Hematopoietic multipotent progenitor cell treated with erythropoietin and hydrocortisone succinate and interleukin-3 and kit ligand, for 17 days (in vitro differentiated cells): ENCODE measurements around the gene GSTCD.
"Not testable (repeated sequence)": the region's sequence is repeated elsewhere in the genome, so short reads cannot be mapped to it uniquely, and the experiment has no call there.

Experiments used
- DNase-seq: peaks from one replicate; pipeline ENCODE4 v3.0.0-alpha.2; 2015; ENCODE audit warnings: low spot score

GSTCD gene, protein sequence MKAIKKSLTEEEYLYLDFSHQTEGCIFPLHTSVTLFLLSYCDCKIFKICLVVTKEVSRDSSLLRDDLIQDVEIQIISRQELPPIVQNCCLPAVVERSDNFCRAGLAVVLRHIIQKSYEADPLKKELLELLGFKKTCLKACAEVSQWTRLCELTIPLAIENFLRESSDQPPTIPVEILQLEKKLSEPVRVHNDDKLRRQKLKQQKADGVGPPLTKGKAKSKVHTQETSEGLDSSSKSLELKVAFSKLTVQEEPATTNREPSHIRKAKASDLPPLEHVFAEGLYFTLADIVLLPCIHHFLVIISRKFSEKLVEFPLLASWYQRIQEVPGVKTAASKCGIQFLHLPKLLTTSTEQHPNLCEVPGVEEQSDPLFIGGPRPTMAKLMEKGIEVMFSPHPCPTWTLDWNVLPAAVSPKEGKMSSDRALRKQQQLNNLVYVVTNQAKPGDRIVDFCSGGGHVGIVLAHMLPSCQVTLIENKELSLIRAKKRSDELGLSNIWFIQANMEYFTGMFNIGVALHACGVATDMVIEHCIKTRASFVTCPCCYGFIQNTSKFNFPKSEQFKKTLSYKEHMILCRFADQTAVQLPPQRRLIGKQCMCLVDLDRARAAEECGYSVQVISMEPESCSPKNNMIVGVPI

DNA sequence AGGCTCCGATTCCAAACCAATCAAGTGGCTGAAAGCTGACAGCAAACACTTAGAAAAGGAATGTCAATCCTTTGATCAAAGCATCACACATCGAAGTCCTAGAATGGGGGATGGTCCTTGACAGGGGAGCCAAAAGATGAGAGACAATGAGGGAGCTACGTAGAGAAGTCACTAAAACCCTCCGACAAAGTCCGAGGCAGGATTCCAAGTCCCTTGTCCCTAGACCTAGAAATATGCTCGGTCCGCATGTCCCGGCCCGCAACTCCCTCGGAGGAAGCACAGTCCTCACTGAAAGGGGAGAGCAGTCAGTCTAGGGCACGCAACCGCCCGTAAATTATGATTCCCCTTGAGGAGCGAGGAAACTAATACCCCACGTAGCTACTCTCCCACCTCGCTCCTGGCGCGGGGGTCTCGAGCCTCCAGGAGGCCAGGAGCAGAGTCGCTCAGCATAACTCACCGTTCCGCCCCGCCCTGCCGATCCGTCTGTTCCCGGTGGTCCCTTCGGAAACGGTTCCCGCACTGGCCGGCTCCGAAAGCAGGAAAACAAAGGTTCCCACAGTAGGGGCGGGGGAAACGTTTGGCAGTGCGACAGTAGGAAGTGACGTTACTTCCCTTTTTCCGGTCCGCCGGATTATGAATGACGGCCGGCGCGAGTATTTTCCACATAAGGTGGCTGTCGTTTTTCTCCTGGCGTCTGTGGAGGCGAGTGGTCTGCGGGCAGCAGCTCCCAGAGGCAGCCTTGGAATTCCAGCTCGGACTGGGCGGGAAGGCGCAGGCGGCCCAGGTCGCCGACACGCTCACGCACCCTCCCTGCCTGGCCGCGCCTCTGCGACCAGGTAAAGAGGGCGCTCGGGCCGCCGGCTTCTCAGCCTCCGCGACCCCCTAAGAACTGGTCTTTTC lies at the start of gene GSTCD, which contains the start of gene INTS12:
Gene GSTCD, plus strand, starts transcription at position 604 of the 900 bp plus-strand sequence. CDS start 8,830 bp downstream, outside the sequence.
Gene INTS12, minus strand, starts transcription at position 509 of the 900 bp plus-strand sequence. CDS start 8,684 bp downstream, outside the sequence.
- peak; percentile 87 for DNase-seq

DNA sequence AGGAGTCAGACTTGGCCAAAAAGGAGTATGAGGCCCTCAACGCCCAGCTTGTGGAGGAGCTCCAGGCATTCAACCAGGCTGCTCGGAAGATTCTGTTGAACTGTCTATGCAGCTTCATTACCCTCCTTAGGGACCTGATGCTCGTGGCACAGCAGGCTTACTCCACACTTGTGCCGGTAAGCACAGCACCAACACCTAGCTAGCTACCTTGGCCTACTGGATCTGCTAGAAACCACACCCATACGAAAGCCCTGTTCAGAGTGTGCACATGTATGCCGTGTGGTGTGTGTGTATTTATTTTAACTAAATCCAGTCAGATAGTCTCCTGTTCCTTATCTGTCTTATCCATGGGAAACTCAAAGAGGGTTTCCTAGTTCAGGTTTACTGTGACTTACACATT lies 49.4 kb upstream of the GSTCD start:
- no peak for DNase-seq

DNA sequence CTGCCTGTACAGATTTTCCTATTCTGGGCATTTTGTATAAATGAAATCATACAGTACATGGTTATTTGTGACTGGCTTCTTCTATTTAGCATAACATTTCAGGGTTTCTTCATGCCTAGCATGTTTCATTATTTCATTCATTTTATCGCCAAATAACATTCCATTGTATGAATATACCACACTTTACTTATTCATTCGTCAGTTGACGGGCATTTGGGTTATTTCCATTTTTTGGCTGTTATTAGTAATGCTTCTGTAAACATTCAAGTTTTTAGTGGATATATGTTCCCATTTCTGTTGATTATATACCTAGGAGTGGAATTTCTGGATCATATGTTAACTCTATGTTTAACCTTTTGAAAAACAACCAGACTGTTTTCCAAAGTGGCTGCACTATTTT lies 47.6 kb upstream of the GSTCD start:
- no peak for DNase-seq

DNA sequence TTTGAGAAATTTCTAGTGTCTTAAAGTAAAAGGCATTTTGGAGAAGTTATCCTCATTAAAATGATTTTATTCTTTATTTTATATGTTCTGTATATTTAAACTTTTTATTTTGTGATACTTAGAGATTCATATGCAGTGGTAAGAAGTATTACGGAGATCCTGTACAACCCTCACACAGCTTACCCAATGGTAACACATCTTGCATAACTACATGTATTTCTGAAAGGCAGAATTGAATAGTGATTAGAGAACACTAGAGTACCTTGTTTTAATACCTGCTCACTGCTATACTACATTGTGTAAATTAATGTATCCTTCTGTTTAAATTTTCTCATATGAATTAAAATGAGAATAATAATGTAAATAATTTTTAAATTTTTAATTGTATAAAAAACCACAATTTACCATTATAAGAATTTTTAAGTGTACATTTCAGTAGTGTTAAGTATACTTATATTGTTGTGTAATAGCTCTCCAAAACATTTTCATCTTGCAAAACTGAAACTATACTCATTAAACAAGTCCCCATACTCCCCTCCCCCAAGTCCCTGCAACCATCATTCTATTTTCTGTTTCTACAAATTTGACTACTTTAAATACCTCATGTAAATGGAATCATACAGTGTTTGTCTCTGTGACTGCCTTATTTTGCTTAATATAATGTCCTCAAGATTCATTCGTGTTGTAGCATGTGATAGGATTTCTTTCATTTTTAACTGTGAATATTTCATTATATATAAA lies 45.5 kb upstream of the GSTCD start:
- DNase-seq = no peak

DNA sequence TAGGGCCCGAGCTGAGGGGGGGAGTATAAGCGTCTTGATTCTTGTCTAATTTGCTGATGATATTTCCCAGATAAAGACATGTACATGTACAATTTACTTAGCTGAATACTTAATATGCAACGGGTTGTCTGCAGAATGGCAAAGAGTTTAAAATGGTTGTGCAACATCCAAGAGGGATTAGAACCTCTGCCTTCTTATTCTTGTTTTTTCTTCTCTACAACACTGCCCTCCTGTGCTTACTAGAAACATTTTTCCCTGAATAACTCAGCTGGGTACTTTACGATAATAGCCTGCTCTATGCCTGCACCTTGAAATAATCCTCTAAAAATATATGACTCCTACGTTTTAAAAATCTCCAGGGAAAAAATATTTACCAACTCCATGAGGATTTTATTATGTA lies 41.9 kb upstream of the GSTCD start:
- no peak for DNase-seq

DNA sequence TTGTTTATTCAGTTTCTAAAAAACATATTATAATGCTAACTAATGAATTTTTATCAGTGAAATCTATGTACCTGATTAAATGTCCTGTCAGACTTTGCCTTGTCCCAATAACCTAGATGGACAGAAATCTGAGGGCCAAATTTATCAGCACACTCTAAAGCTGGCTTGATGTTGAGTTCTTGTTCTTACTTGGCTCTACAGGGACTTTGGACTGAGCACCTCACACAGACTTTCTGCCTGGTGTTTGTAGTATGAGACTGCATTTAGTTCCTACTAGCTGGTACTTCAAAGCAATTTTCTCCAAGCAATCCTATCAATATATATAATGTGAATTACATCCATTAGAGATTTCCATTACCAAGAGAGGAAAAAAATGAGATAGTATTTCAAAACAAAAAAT lies 37.9 kb upstream of the GSTCD start:
- no peak for DNase-seq

DNA sequence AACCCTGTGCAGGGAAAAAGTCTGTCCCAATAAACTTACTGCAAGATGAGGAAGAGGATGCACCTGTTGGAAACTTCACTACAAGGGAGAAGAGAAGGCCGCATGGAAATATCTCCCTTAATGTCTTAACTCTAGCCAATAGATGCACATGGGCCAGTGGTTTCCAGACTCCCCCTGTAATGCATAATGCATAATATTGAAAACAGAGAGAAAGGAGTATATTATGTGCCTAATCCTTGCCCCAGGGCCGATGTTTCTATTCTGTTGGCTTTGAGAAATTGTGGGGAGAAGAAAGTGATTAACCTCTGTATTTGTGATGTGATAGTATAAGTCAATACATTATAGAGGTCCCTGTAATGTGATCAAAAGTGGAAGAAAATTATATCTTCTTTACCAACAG lies 37.3 kb upstream of the GSTCD start:
- no peak for DNase-seq

DNA sequence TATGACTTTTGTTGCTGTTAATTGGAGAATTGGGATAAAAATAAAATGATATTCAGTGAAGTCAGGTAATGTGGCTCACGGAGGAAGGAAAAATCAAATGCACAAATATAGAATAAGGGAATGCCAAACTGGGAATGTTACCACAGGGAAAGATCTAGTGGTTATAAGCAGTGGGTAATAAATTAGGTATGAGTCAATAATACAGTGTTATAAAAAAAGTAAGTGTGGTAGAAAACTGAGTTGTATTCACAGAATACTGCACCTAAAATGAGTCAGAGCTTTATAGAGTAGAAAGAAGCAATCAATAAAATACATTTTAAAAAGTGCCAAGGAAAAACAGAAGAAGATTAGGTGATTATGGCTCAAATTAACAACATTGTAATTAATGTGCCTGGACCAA lies 34.6 kb upstream of the GSTCD start:
- no peak for DNase-seq

DNA sequence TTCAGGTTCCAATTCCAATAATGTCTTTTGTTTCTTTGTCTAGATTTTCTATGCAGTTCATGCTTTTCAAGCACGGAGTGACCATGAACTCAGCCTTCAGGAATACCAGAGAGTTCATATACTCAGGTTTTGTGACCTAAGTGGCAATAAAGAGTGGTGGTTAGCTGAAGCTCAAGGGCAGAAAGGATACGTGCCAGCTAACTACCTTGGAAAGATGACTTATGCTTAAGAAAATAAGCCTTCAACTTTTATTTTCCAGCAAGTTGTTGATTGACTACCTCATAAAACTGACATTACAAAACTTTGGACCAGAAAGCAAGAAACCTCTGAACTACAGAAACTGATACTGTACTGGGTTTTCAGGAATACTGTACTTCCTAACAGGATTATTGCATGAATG lies 30.9 kb upstream of the GSTCD start:
- DNase-seq = no peak

DNA sequence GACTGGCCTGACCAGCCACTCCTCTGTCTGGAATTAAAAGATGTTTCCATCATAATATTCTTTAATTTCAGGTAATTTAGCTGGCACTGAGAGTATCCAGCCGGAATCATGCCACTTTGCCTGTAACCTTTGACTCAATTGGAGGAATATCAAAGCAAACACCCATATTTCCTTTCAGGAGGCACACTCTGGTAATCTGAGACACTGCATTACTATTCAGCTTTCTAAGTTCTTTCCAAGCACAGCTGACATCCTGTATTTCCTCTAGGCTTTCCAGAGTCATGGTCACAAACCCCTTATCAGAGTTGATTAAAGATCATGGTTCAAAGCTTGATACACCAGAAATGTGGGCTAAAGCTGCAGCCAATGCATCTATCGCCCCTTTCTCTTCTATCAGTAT lies 29.4 kb upstream of the GSTCD start:
- DNase-seq = no peak

DNA sequence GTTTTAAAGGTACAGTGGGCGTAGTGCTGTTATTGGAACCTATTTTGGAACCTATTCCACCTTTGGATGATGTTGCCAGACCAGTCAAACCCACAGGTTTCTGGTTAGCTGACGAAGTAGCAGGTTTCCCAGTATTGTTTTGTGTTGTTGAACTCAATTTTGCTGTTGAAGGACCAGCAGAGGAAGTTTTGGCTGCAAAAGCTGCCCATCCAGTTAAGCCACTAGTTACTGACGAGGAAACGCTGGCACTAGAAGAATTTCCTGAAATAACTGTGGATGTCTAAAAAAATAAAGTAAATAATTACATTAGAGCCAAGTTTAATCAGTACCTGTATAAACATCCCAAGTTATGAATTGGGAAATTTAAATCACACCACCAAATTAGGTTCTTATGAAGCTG lies 25.5 kb upstream of the GSTCD start:
- DNase-seq = no peak

DNA sequence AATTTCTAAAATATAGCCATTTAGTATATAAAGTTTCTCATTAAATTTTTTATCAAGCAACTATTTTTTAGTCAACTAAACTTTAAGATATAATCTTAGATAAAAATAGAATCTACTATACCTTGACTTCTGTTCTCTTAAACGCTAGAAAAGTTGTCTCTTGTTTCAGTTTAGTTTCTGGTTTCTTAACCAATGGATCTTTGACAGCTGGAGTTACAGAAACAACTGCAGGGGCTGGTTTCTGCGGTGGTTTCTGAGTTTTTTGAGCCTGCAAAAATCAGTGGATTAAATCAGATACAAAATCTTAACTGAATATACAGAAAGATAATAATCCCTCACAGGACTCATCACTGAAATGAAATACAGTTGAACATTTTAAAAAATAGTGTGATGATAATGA lies 22.0 kb upstream of the GSTCD start:
- DNase-seq = no peak

DNA sequence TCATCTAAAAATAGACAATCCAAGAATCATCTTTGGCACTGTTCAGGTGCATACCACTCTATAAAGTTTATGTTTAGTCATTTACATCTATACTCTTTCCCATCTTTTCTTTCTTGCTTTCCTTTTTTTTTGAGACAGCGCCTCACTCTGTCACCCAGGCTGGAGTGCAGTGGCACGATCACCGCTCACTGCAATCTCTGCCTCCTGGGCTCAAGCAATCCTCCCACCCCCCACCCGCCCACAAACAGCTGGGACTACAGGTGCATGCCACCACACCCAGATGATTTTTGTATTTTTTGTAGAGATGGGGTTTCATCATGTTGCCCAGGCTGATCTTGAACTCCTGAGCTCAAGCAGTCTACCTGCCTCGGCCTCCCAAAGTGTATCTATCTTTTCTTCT lies 13.8 kb upstream of the GSTCD start:
- DNase-seq = not testable (repeated sequence)

DNA sequence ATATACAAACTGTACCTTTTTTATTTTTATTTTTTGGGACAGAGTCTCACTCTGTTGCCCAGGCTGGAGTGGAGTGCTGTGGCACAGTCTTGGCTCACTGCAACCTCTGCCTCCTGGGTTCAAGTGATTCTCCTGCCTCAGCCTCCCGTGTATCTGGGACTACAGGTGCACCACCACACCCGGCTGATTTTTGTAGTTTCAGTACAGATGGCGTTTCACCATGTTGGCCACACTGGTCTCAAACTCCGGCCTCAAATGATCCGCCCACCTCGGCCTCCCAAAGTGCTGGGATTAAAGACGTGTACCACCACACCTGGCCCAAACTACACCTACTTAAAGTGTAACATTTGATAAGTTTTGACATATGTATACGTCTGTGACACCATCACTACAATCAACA lies 12.8 kb upstream of the GSTCD start:
- not testable (repeated sequence) for DNase-seq

DNA sequence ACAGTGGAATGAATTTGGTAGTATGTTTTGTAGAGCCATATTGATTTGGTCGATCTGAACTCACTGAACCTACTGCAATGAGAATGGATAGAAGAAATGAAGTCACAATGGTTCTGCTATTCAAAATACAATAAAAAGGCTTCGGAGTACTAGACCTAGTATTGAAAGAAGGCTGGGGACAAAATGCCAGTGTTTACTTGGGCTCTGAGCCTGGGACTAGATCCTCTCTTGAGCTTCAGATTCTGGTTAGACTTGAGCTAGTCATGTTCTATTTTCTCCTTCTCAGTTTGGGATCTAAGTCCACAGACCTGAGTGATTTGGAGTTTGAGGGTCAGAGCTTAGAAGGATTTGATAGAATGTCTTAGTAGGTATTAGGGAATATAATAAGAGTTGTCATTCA lies 10.0 kb upstream of the GSTCD start:
- DNase-seq = no peak

DNA sequence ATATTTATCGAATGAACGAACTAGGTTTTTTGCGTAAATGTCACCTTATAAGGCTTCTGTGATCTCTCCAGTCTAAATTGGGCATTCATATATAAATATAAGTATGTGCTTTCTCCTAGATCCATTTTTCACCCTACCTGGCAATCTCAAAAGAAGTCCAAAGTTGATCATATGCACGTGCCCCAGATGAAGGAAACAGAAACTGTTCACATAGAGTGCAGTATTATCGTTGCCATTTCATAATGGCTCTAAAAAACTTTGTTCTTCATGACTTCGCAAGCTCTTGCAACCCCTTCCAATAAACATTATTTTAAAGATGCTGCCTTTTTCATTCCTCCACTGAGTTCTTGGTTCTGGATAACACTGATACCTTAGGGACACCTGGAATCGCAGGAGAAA lies 803 bp upstream of the GSTCD start:
- DNase-seq = no peak

DNA sequence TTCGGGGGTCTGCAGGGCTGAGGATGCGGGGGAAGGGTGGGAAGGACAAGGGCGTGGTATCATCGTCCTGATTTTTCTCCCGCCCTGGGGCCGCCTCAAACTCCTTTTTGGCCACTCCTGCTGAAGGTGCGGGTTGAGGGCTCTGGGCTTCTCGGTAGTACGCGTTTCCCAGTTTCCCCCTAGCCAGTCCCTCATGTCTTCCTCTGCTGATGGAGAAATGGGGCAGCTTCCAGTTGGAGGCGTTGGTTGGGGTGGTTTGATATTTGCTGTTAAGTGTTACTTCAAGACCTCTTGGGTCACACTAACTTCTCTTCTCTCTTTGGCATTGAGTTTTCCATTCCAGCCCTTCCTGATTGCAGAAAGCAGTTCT lies 482 bp downstream of the GSTCD start:
- DNase-seq = peak; percentile 37

DNA sequence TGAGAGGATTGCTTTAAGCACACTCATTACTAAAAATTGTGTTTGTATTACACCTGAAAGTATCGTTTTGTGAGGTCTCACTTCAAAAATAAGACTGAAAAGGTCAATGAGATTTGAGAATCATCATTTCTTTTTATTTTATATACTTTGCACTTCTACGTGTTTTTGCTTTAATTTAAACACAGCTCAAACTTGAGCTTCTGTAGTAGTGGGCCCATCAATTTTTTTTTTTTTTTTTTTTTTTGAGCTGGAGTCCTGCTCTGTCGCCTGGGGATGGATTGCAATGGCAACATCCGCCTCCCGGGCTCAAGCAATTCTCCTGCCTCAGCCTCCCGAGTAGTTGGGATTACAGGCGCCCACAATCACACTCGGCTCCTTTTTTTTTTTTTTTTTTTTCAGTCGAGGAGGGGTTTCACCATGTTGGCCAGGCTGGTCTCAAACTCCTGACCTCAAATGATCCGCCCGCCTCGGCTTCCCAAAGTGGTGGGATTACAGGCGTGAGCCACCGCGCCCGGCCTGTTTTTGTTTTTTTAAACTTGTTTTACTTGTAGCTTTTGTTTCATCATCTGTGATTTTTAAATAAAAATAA lies 1.5 kb downstream of the GSTCD start:
- DNase-seq = no peak

DNA sequence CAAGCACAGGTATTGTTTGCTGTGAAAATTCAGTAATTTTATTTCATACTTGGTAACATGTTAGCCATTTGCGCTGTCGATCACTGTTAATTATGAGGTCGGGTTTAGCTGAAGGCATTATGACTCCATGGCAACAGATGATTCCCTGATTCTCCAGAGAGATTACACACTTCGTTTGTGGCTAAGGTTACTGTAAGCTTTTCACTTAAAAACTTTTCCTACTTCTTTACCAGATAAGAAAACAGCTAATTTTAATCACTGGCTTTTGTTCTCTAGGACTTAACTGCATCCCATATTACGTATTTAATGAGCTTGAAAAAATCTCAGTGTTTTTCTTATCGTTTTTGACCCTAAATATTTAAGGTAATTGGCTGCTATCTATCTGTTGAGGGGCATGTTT lies 2.1 kb downstream of the GSTCD start:
- DNase-seq = no peak

DNA sequence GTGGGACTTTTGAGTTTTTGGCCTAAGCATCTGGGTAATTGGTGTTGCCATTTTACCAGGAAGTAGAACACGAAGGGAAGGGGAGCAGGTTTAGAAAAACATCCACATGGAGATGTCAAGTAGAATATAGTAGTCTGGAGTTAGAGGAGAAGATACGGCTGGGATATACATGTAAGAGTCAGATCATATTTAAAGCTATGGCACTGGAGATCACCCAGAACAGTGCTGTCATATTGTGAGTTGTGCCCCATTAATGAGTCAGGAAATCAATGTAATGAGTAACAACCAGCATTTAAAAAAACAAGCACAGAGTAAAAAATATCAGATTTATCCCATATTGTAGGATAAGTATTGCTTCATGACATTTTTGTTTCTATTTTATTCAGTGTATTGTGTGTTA lies 4.2 kb downstream of the GSTCD start:
- no peak for DNase-seq

DNA sequence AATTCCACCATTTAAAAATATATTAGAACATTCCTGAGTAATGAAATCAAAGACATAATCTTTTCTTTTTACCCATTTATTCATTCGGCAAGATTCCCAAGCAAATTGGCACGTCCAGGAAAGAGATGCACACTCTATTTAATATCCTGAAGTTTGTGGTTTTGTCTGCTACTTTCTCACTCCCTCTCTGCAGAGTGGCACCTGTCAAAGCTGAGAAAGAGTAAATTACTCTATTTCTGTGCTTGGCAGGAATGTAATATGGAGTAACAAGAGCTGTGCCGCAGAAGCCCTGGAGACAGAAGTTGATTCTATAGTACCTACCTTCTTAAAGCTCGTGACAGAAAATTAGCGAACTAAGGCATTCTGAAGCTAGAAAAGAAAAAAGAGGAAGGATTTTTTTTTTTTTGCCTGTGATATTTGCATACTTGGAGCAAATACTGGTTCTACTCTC lies 5.5 kb downstream of the GSTCD start:
- peak; percentile 20 for DNase-seq
